Brain microvascular endothelial cell (primary cell): ENCODE measurements around the gene TANC1.

Experiments
- DNase-seq: peaks from one replicate; pipeline ENCODE4 v3.0.0-alpha.2; 2020
- H3K27ac ChIP-seq: fragments of 250-450 bp; sonication (Bioruptor Pico); 2 replicates; pipeline ENCODE4 v1.5.1; 2020; ENCODE audit warnings: mild to moderate bottlenecking, moderate library complexity
- H3K27me3 ChIP-seq: fragments of 250-450 bp; sonication (Bioruptor Pico); replicated peaks from 2 replicates; pipeline ENCODE4 v1.5.1; 2020; ENCODE audit warnings: mild to moderate bottlenecking
- H3K36me3 ChIP-seq: fragments of 250-450 bp; sonication (Bioruptor Pico); replicated peaks from 2 replicates; pipeline ENCODE4 v1.5.1; 2020; ENCODE audit warnings: mild to moderate bottlenecking
- H3K4me3 ChIP-seq: 2 replicates; pipeline ENCODE4 v1.5.1; 2011; ENCODE audit warnings: low read depth, mild to moderate bottlenecking, control low read depth, low read length, moderate library complexity
- CTCF ChIP-seq: IDR thresholded peaks from 2 replicates; pipeline ENCODE4 v1.5.1; 2011; ENCODE audit warnings: low read depth, mild to moderate bottlenecking, moderate library complexity, low read length, control low read depth, inconsistent platforms; ENCODE audit errors: missing control alignments
- in situ Hi-C: cut with HindIII; loops from 2 replicates; pipeline ENCODE4 v1.10.0; 2017; ENCODE audit warnings: low sequenced_read_pairs, low pct_ligation_motif_present

The TANC1 gene

GRCh38 chr2:159153463-159153862 lies 185.0 kb downstream of the TANC1 start:
- Histone ChIP-seq H3K4me3 (no peak overlapping the region), H3K27me3 (no peaks in the 10 kb centered on the region), H3K36me3 (peaks cover 42% of the 10 kb centered on the region), H3K27ac (no peak overlapping the region)
- TF ChIP-seq CTCF: no peak
- DNase-seq: no peak
- in situ Hi-C loops: no loop called here

GRCh38 chr2:159153951-159154350 lies 185.5 kb downstream of the TANC1 start:
- no peak overlapping the region for H3K4me3 ChIP-seq
- no peak for DNase-seq
- in situ Hi-C loops: no loop called here
- H3K36me3 ChIP-seq: peaks cover 42% of the 10 kb centered on the region
- H3K27ac ChIP-seq: no peak overlapping the region
- TF ChIP-seq CTCF: no peak
- H3K27me3 ChIP-seq: no peaks in the 10 kb centered on the region

- Histone ChIP-seq H3K4me3 (no peak overlapping the region), H3K27me3 (no peaks in the 10 kb centered on the region), H3K27ac (no peak overlapping the region), H3K36me3 (peaks cover 40% of the 10 kb centered on the region)
- in situ Hi-C loops: no loop called here
- TF ChIP-seq CTCF: no peak
- DNase-seq: no peak
Measured at GRCh38 chr2:159154366-159154765, 185.9 kb downstream of the TANC1 start.

GRCh38 chr2:159155320-159155719 lies 186.9 kb downstream of the TANC1 start:
- DNase-seq: no peak
- in situ Hi-C loops: no loop called here
- Histone ChIP-seq H3K27ac (no peak overlapping the region), H3K36me3 (peaks cover 35% of the 10 kb centered on the region), H3K27me3 (no peaks in the 10 kb centered on the region), H3K4me3 (no peak overlapping the region)
- no peak for TF ChIP-seq CTCF

GRCh38 chr2:159155791-159156190 lies 187.4 kb downstream of the TANC1 start:
- in situ Hi-C loops: no loop called here

More at GRCh38 chr2:159155791-159156190, 187.4 kb downstream of the TANC1 start:
- H3K27ac ChIP-seq: no peak overlapping the region
- peaks cover 33% of the 10 kb centered on the region for H3K36me3 ChIP-seq
- no peak for TF ChIP-seq CTCF
- DNase-seq: no peak
- H3K27me3 ChIP-seq: no peaks in the 10 kb centered on the region
- no peak overlapping the region for H3K4me3 ChIP-seq
